SK-N-SH (cell line): ENCODE data around the gene PPP1R1B.

Source experiments
- CHD2 ChIP-seq: fragments of 150-350 bp; IDR thresholded peaks from 2 replicates; pipeline ENCODE4 v1.6.1; 2018; ENCODE audit warnings: low read length; ENCODE audit not compliant: partially characterized antibody
- EP300 ChIP-seq, 2 experiments: IDR thresholded peaks; 2 replicates each; pipeline versions ENCODE4 v1.4.0 to v1.6.1; 2012; ENCODE audit warnings: borderline replicate concordance in 1 of 2, low read depth in 1 of 2, low read length in 1 of 2
- FOXJ3 ChIP-seq: sonication (generic); formaldehyde crosslinking; IDR thresholded peaks from 2 replicates; pipeline ENCODE4 v1.5.1; 2020; ENCODE audit warnings: mild to moderate bottlenecking, missing genetic modification reagents
- RAD21 ChIP-seq: IDR thresholded peaks from 2 replicates; pipeline ENCODE4 v1.6.1; 2012; ENCODE audit warnings: mild to moderate bottlenecking, low read length
- RCOR1 ChIP-seq: fragments of 150-350 bp; IDR thresholded peaks from 2 replicates; pipeline ENCODE4 v1.6.1; 2017; ENCODE audit warnings: antibody characterized with exemption, low read length

- TF ChIP-seq EP300 (IDR thresholded peaks at IDR 0.05; ENCODE audit: borderline replicate concordance in 1 of 2, low read depth in 1 of 2, low read length in 1 of 2), result no peak
- no peak for TF ChIP-seq RCOR1
- no peak for TF ChIP-seq CHD2
- TF ChIP-seq FOXJ3 (CRISPR knock-in tag), result no peak
- no peak for TF ChIP-seq RAD21
Observed at GRCh38 chr17:39641883-39642282, 15.1 kb downstream of the PPP1R1B start.
